Activated naive CD8-positive, alpha-beta T cell (primary cell): ENCODE results near the gene CRISPLD2.

Experiments
- H3K27ac Mint-ChIP-seq: one replicate; pipeline ENCODE4 v1.8.0; 2021; ENCODE audit warnings: mixed read lengths
- H3K27me3 Mint-ChIP-seq: one replicate; pipeline ENCODE4 v1.8.0; 2021; ENCODE audit warnings: mixed read lengths
- H3K36me3 Mint-ChIP-seq: one replicate; pipeline ENCODE4 v1.8.0; 2021; ENCODE audit warnings: mixed read lengths
- H3K4me1 Mint-ChIP-seq: one replicate; pipeline ENCODE4 v1.8.0; 2021; ENCODE audit warnings: low read depth, mixed read lengths
- H3K4me3 Mint-ChIP-seq: one replicate; pipeline ENCODE4 v1.8.0; 2021; ENCODE audit warnings: mild to moderate bottlenecking, mixed read lengths
- H3K9me3 Mint-ChIP-seq: one replicate; pipeline ENCODE4 v1.8.0; 2021; ENCODE audit warnings: low read depth, mixed read lengths

The CRISPLD2 gene

DNA sequence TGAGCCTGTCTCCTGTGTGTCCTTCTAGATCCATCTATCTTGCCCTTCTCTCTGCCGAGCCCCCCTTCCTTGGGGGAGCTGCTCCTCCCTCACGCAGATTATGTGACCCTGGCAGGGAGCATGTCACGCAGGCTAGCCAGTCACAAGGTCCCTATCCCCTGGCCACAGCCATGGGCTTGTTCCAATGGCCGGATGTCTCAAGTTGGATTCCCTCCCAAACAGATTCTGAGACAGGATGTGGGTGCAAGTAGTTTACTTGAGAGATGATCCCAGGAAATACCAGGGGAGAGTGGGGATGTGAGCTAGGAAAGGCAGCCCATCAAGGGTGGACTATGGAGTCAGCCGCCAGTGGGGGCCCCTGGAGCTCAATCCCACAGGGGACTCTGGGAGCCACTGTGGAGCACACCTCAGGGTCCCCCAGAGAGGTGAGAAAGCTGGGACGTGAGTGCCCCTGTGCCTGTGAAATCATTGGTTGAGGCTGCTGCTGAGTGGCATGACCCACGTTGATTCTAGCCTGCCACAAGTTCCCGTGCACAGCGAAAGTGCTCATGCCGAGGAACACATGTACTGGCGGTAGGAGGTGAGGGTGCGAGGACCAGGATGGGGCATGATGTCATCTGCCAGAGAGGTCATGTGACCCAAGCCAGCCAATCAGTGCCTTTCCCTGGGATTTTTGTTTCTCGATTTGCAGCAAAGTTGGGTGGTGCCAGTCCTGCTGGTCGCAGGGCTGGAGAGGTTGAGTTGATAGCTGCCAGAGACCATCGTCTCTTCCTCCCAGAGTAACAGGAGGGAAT, 6.4 kb upstream of the CRISPLD2 start:
- no peaks in the 10 kb centered on the region for H3K27me3 Mint-ChIP-seq
- H3K4me3 Mint-ChIP-seq: no peak overlapping the region
- peaks cover 14% of the 10 kb centered on the region for H3K4me1 Mint-ChIP-seq
- no peak overlapping the region for H3K27ac Mint-ChIP-seq
- no peaks in the 10 kb centered on the region for H3K36me3 Mint-ChIP-seq
- H3K9me3 Mint-ChIP-seq: no peaks in the 10 kb centered on the region

DNA sequence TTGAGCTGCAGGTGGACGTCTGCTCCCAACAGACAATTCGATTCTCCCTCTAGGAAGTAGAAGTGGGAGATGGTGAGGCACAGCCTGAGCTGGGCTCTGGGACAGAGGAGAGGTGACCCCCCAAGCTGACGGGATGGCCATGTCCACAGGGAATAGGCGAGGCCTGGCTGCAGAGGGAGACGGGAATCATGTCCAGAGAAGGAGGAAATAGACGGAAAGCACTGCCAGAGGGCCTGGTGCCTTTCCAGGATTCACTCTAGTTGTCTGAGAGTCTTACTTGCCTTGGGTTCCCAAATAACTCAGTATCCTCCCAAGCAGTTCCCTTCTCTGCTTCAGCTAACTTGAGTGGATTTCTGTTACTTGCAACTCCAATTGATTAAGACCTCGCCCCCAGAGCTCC, 4.3 kb upstream of the CRISPLD2 start:
- H3K27me3 Mint-ChIP-seq: no peaks in the 10 kb centered on the region
- peaks cover 19% of the 10 kb centered on the region for H3K4me1 Mint-ChIP-seq
- no peaks in the 10 kb centered on the region for H3K36me3 Mint-ChIP-seq
- H3K27ac Mint-ChIP-seq: no peak overlapping the region
- H3K9me3 Mint-ChIP-seq: no peaks in the 10 kb centered on the region
- no peak overlapping the region for H3K4me3 Mint-ChIP-seq

DNA sequence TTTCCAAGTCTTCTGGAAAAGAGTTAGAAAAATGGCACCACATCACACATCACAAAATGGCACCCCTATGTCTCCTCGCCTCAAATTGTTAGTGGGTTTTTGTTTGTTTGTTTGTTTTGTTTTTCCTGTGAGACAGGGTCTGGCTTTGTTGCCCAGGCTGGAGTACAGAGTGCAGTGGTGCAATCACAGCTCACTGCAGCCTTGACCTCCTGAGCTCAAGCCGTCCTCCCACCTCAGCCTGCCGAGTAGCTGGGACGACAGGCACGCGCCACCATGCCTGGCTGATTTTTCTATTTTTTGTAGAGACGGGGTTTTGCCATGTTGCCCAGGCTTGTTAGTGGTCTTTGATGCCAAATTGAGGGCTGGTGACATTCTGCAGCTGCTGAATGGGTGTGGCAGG, 3.8 kb upstream of the CRISPLD2 start:
- Mint-ChIP-seq H3K4me3 (no peak overlapping the region), H3K27me3 (no peaks in the 10 kb centered on the region), H3K27ac (no peak overlapping the region), H3K9me3 (no peaks in the 10 kb centered on the region), H3K4me1 (peaks cover 17% of the 10 kb centered on the region), H3K36me3 (no peaks in the 10 kb centered on the region)

DNA sequence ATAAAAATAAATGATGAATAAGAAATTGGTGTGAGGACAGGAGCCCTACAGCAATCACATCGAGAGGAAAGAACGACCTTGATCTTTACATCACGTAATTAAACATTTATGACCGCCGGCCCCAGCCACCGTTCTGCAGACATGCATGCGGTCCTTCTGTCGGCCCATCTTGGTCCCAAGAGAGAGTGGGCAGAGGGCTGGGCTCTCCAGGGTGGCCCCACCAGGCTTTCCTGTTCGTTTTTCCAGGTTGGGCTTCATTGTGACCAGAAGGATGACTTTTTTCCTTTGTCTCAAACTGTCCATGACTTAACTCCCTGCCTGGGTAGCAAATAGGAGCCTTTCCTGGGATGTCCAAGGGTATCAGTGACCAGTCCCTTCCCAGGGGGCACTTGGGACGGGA, 3.3 kb upstream of the CRISPLD2 start:
- Mint-ChIP-seq H3K4me3 (no peak overlapping the region), H3K27ac (no peak overlapping the region), H3K9me3 (no peaks in the 10 kb centered on the region), H3K36me3 (no peaks in the 10 kb centered on the region), H3K4me1 (peaks cover 16% of the 10 kb centered on the region), H3K27me3 (no peaks in the 10 kb centered on the region)

DNA sequence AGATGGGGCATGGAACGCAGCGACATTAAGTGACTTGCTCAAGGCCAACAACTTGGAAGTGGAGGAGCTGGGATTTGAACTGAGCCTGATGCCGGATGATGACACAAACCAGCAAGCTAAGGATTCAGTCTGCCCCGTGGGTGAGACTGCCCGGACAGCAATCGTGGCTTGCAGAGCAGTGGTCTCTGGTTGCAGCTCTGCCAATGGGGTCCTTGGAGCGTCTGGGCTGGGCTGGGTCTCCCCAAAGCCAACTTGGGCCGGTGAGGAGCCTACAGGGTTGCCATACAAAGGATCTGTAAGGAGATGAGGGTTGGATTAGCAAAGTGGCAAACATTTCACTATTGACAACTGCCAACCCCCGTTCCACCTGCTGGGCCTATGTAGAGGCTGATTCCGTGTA, 2.6 kb upstream of the CRISPLD2 start:
- H3K4me1 Mint-ChIP-seq: peaks cover 15% of the 10 kb centered on the region
- H3K36me3 Mint-ChIP-seq: no peaks in the 10 kb centered on the region
- peaks cover 3% of the 10 kb centered on the region for H3K27me3 Mint-ChIP-seq
- H3K4me3 Mint-ChIP-seq: no peak overlapping the region
- no peaks in the 10 kb centered on the region for H3K9me3 Mint-ChIP-seq
- H3K27ac Mint-ChIP-seq: peak overlapping the region; percentile 2

DNA sequence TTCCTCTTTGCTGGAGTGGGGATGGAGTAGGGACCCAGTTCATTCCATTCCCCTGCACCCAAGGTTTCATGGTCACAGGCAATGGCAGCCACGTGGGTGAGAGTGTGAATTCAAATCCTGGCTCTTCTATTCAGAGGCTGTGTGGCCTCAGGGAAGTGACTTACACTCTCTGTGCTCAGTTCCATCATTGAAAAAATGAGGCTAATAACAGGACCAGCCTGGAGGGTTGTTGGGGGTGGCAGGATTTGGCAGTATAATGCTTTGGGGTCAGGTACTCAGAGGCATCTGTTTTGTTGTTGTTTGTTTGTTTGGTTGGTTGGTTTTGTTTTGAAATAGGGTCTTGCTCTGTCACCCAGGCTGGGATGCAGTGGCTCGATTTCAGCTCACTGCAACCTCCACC, 2.2 kb upstream of the CRISPLD2 start:
- peaks cover 15% of the 10 kb centered on the region for H3K4me1 Mint-ChIP-seq
- no peak overlapping the region for H3K27ac Mint-ChIP-seq
- peaks cover 5% of the 10 kb centered on the region for H3K27me3 Mint-ChIP-seq
- no peaks in the 10 kb centered on the region for H3K9me3 Mint-ChIP-seq
- H3K36me3 Mint-ChIP-seq: no peaks in the 10 kb centered on the region
- H3K4me3 Mint-ChIP-seq: no peak overlapping the region

GRCh38 chr16:84818133-84818532, 1.7 kb upstream of the CRISPLD2 start:
- Mint-ChIP-seq H3K36me3 (no peaks in the 10 kb centered on the region), H3K27me3 (peaks cover 9% of the 10 kb centered on the region), H3K4me3 (no peak overlapping the region), H3K9me3 (no peaks in the 10 kb centered on the region), H3K4me1 (peaks cover 13% of the 10 kb centered on the region), H3K27ac (no peak overlapping the region)

GRCh38 chr16:84818989-84819643, 669 bp upstream of the CRISPLD2 start:
- Mint-ChIP-seq H3K4me1 (peaks cover 13% of the 10 kb centered on the region), H3K27me3 (peaks cover 10% of the 10 kb centered on the region), H3K36me3 (no peaks in the 10 kb centered on the region), H3K4me3 (no peak overlapping the region), H3K27ac (no peak overlapping the region), H3K9me3 (no peaks in the 10 kb centered on the region)

DNA sequence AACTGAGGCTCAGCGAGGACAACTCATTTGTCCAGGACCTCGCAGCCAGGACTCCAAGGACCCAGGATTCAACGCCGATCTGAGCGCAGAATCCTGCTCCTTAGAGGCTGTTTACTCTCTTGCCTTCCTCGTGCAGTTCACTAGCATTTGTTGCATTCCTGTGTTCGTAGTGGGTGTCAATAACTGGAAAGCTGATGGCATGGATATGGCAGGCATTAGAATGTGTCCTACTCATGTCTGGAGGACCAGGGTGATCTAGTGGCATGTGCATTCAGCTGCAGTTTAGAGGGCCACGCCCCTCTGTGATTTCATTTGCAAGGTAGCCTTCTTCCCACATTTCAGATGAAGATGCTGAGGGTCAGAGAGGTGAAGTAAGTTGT, 510 bp downstream of the CRISPLD2 start:
- H3K27ac Mint-ChIP-seq: no peak overlapping the region
- peaks cover 13% of the 10 kb centered on the region for H3K4me1 Mint-ChIP-seq
- H3K4me3 Mint-ChIP-seq: peak overlapping the region; percentile 83
- no peaks in the 10 kb centered on the region for H3K9me3 Mint-ChIP-seq
- peaks cover 12% of the 10 kb centered on the region for H3K27me3 Mint-ChIP-seq
- no peaks in the 10 kb centered on the region for H3K36me3 Mint-ChIP-seq

GRCh38 chr16:84820771-84821170, 986 bp downstream of the CRISPLD2 start:
- no peaks in the 10 kb centered on the region for H3K9me3 Mint-ChIP-seq
- H3K27ac Mint-ChIP-seq: no peak overlapping the region
- H3K27me3 Mint-ChIP-seq: peaks cover 12% of the 10 kb centered on the region
- peaks cover 13% of the 10 kb centered on the region for H3K4me1 Mint-ChIP-seq
- H3K4me3 Mint-ChIP-seq: peak overlapping the region; percentile 83
- no peaks in the 10 kb centered on the region for H3K36me3 Mint-ChIP-seq

DNA sequence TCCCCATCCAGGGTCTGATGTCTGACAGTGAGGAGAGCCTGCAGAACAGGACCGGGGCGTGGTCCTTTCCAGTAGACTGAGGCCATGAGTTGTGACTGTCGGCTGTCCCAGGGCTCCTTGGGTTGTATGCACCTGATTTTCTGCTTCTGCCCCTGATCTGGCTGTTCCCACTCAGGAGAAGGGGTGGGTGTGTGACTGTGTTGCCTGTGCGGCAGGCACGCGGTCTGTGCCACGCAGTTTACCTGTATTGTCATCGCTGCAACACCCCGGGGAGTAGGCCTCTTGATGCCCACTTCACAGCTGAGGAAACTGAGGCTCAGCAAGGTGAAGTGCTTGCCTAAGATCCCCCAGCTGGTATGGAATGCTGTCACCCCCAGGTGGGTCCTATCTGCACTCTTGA, 1.4 kb downstream of the CRISPLD2 start:
- Mint-ChIP-seq H3K4me3 (no peak overlapping the region), H3K4me1 (peaks cover 13% of the 10 kb centered on the region), H3K36me3 (no peaks in the 10 kb centered on the region), H3K27me3 (peaks cover 12% of the 10 kb centered on the region), H3K27ac (no peak overlapping the region), H3K9me3 (no peaks in the 10 kb centered on the region)

- Mint-ChIP-seq H3K4me3 (no peak overlapping the region), H3K36me3 (no peaks in the 10 kb centered on the region), H3K4me1 (peaks cover 13% of the 10 kb centered on the region), H3K27me3 (peaks cover 12% of the 10 kb centered on the region), H3K9me3 (no peaks in the 10 kb centered on the region), H3K27ac (no peak overlapping the region)
Observed at GRCh38 chr16:84821728-84822689, 2.2 kb downstream of the CRISPLD2 start.

DNA sequence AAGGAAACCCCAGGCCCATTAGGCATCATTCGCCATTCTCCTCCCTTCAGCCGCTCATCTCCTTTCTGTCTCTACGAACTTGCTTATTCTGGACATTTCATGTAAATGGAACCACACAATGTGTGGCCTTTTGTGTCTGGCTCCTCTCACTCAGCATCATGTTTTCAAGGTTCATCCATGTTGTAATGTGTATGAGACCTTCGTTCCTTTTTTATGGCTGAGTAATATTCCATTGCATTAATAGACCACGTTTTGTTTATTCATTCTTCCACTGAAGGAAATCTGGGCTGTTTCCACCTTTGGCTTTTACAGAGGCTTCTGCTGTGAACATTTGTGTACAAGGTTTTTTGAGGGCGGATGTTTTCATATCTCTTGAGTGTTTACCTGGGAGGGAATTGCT, 3.2 kb downstream of the CRISPLD2 start:
- Mint-ChIP-seq H3K9me3 (no peaks in the 10 kb centered on the region), H3K4me3 (no peak overlapping the region), H3K27ac (no peak overlapping the region), H3K36me3 (no peaks in the 10 kb centered on the region), H3K4me1 (peaks cover 13% of the 10 kb centered on the region), H3K27me3 (peaks cover 14% of the 10 kb centered on the region)

GRCh38 chr16:84823484-84823883, 3.7 kb downstream of the CRISPLD2 start:
- H3K27me3 Mint-ChIP-seq: peaks cover 14% of the 10 kb centered on the region
- H3K4me3 Mint-ChIP-seq: no peak overlapping the region
- H3K36me3 Mint-ChIP-seq: no peaks in the 10 kb centered on the region
- H3K27ac Mint-ChIP-seq: no peak overlapping the region
- peaks cover 13% of the 10 kb centered on the region for H3K4me1 Mint-ChIP-seq
- H3K9me3 Mint-ChIP-seq: no peaks in the 10 kb centered on the region

- Mint-ChIP-seq H3K4me1 (peaks cover 13% of the 10 kb centered on the region), H3K27me3 (peaks cover 18% of the 10 kb centered on the region), H3K36me3 (no peaks in the 10 kb centered on the region), H3K27ac (no peak overlapping the region), H3K4me3 (no peak overlapping the region), H3K9me3 (no peaks in the 10 kb centered on the region)
Observed at GRCh38 chr16:84823926-84824325, 4.1 kb downstream of the CRISPLD2 start.
